AG08395 (cell line): Measurements from ENCODE around the gene PPP1R3G.

Experiments
- DNase-seq: peaks from one replicate; pipeline ENCODE4 v3.0.0; 2012; ENCODE audit warnings: mixed read lengths, low spot score

Gene PPP1R3G

DNA sequence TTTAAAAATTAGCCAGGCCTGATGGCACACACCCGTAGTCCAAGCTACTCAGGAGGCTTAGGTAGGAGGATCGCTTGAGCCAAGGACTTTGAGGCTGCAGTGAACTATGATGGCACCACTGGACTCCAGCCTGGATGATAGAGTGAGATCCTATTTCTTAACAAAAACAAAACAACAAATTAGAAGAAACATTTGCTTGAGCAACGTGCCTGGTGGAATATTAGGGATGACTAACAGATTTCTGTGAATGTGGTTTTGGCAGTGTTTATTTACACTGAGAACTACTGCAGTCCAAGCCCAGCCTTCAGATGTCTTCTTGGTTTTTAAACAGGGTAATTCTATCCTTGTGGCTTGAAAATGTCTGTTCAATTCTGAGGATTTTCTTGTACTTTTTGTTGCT is 9.2 kb downstream of the PPP1R3G start:
- DNase-seq: peak; percentile 93

DNA sequence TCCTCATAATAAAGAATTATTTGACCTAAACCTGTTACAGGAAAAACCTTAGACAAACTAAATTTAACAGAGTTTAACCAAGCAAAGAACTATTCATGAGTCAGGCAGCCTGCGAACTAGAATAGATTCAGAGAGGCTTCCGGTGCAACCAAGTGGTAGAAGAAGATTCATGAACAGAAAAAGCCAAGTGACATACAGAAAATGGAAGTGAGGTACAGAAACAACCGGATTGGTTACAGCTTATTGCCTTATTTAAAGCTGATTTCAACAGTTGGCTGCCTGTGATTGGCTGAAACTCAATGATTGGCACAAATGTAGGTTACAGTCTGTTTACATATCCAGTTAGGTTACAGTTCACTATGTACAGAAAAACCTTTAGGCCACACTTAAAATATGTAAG is 10.1 kb downstream of the PPP1R3G start:
- DNase-seq: no peak

- no peak for DNase-seq
These were observed 11.3 kb downstream of the PPP1R3G start for GRCh38 chr6:5096482-5096881.

DNA sequence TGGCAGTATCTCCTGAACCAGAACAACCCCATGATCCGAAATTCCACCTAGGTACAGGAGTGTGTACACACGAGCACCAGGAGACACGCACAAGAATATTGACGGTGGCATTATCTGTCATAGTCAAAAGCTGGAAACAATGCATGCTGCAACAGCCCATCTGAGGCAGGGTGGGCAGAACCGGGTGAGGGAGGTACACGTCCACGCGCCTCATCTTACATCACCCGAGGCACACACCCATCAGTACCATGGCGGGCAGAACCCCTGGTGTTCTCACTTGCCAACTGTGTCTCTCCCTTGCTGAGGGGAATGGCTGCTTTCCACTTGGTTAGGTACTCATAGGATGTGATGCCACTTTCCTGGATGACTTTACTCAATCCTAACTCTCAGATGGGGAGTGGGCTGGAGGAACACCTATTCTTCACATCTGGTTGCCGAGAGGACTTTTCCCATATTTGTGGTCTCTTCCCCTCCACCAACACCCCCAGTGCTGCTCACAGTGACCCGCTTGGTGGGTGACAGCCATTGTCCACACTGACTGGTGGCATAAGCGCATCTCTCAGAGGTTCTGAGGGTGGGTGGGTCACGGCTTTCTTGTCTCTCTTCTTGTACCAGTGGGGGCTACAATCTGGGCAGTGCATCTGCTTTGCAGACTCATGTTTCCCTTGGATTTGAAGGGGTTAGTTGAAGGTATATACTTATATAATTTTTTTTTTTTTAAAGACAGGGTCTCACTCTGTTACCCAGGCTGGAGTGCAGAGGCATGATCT is 13.5 kb downstream of the PPP1R3G start:
- no peak for DNase-seq

DNA sequence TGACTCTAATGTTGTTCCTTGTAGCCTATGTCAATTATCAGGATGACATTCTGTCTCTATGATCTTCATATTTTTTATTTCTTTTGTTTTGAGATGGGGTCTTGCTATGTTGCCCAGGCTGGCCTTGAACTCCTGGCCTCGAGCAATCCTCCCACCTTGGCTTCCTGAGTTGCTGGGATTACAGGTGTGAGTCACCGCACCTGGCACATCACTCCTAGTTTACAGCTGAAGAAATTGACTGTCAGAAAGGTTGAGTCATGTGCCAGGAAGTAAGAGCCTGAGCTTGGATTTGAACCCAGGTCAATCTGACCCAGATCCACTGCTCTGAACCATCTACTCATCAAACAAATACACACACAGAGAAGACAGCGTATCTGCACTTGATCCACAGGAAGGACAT is 14.4 kb downstream of the PPP1R3G start:
- DNase-seq: no peak

DNA sequence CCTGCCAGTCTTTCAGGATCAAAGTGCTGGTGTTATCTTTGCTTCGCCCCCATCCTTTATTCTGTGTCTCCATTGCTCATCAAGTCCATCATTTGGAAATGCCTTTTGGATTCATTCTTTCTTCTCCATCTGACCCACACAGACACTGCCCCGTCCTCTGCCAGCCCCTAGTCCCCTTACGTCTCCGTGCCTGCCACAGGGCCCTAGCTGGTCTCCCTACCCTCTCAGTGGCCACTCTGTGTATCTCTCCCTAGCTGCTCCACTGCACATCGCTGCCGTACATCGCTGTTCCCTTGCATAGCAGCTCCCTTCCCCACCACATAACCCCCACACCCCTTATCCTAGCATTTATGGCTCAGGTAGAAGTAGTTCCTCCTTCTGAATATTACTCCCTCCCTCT is 15.7 kb downstream of the PPP1R3G start:
- DNase-seq: no peak

- DNase-seq: no peak
These were observed 17.3 kb downstream of the PPP1R3G start for GRCh38 chr6:5102267-5102970.

- DNase-seq: peak; percentile 31
These were observed 18.1 kb downstream of the PPP1R3G start for GRCh38 chr6:5103250-5103649.

- DNase-seq: no peak
These were observed 19.5 kb downstream of the PPP1R3G start for GRCh38 chr6:5104667-5105066.

GRCh38 chr6:5105146-5105545 is 20.0 kb downstream of the PPP1R3G start:
- no peak for DNase-seq

DNA sequence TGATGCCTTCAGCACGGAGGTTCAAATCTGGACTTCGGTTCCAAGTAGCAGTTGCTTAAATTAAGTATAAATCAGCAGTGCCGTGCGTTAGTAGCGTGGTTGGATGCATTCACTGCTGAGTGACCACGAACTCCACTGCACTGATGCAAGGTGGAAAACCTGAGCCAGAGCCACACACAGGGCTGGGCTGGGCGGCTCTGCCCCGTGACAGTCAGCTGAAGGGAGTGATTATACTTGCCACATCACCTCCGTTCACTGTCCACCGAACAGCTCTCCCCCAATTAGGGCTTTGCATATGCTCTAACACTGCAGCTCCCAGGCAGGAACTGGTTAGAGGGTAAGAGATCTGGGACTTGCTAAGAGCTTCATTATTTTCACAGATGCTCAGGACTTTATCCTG is 22.2 kb downstream of the PPP1R3G start:
- no peak for DNase-seq

GRCh38 chr6:5108068-5108467 is 22.9 kb downstream of the PPP1R3G start:
- DNase-seq: no peak

DNA sequence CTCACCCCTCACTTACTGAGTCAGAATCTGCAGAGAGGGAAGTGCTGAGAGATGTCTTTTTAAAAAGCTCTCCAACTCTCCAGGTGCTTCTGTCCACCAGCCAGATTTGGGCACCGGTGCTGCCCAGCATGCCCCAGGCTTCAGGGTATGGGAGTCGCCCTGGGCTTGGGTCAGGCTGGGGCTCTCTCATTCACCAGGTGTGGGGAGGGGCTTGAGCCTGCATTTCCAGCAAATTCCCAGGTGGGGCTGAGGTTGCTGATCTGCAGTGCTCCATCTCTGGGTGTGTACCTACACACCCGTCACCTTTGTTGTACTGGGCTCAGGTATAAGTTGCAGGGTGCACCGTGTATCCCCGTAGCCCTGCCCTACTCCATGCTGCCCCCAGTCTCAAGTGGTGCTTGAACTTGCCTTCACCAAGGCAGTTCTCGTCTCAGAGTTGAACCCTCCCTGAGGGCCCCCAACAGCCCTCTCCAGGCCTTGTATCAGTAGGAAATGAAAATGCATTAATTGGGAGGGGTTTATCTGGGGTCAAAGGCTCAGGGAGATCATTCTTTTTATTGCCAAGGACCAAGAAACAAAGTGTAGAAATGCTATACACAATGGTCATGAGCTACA is 23.5 kb downstream of the PPP1R3G start:
- DNase-seq: no peak

DNA sequence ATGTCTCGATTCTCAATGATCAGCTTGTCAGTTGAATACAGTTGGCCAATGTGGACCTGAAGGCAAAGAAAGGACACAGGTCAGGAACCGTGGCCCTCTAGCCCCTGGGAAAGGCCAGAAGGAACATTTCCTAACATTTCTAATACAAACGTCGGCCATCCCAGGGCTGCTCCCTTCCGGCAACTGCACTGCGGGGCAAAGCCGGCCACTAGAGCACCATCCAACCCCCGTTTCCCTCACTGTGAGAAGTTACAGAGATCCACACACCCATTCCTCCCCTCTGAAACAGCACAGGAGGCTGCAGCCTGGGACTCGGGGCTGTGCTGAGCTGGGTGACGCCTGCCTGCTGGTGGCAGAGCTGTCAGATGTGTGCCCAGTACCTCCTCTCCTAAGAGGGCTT is 24.3 kb downstream of the PPP1R3G start:
- no peak for DNase-seq

DNA sequence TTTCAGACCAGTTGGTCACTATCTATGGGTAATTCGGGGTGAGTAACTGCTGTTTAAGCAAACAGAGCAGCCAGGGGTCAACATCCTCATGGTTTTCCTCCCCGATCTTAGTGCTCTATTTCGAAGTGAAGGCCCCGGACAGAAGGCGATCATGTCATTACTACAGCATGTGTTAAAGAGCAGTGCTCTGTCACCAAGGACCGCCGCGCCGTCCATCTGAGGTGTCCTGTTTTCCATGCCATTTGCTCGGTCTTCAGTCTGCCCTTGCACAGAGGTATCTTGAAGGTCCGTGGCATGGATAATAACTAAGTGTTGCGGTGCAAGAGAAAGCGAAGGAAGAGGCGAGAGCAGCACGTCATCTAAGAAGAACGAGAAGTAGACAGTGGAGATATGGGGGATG is 25.1 kb downstream of the PPP1R3G start:
- DNase-seq: no peak

DNA sequence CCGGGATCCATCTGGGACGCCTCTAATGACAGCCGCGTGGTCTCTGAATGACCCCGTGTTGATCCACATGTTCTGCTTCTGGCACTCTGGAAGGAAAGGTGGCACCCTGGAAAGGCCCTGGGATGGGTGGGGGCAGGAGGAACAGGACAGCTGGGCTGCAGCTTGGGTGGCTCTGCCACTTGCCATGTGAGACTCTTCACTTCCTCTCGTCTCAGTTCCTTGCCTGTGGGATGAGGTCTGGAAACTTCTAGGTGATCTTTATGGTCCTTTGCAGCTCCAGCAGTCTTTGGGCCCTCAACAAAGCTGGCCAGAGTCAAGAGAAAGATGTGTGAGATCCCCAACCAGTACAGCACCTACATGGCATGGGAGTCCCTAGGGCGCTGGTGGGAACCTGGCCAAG is 26.5 kb downstream of the PPP1R3G start:
- no peak for DNase-seq

DNA sequence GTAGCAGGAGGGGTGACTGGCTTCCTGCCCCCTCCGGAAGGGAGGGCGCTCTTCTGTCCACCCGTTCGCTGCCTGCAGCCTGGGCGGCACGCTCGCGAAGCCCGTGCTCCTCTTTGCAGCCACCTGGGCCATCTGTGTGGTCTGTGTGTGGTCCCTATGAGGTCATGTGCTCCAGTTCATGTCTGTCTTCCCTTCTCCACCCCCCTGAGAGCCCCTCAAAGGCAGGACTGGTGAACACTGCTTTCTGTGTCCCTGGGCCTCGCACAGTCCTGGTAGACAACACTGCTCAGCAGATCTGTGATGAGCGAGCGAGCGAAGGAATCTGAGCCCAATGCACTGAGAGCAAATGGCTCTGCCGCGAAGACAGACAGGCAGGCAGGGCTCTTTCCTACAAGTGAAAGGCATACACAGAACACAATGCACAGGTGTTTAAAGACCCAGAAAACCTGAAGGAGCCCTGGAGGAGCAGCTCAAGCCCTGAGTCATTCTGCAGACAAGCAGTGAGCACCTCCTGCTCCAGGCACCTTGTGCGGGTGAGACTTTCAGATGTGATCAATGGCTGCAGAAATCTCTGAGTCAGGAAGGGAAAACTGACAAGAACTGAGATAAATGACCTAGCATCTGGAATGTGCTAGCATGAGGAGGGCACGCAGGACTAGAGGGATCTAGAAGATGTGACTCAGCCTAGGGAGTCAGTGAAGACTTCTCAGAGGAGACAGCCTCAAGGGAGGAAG is 27.1 kb downstream of the PPP1R3G start:
- peak; percentile 75 for DNase-seq

DNA sequence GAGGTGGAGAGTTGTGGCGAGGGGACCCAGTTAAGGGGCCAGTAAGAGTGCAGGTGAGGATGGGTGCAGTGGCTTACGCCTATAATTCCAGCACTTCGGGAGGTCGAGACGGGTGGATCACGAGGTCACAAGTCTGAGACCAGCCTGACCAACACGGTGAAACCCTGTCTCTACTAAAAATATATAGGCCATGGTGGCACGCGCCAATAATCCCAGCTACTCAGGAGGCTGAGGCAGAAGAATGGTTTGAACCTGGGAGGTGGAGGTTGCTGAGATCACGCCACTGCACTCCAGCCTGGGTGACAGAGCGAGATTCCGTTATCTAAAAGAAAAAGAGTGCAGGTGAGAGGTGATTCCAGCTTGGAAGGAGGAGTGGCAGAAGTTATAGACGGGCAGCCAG is 28.0 kb downstream of the PPP1R3G start:
- no peak for DNase-seq

- peak; percentile 62 for DNase-seq
These were observed 30.0 kb downstream of the PPP1R3G start for GRCh38 chr6:5115168-5115567.

DNA sequence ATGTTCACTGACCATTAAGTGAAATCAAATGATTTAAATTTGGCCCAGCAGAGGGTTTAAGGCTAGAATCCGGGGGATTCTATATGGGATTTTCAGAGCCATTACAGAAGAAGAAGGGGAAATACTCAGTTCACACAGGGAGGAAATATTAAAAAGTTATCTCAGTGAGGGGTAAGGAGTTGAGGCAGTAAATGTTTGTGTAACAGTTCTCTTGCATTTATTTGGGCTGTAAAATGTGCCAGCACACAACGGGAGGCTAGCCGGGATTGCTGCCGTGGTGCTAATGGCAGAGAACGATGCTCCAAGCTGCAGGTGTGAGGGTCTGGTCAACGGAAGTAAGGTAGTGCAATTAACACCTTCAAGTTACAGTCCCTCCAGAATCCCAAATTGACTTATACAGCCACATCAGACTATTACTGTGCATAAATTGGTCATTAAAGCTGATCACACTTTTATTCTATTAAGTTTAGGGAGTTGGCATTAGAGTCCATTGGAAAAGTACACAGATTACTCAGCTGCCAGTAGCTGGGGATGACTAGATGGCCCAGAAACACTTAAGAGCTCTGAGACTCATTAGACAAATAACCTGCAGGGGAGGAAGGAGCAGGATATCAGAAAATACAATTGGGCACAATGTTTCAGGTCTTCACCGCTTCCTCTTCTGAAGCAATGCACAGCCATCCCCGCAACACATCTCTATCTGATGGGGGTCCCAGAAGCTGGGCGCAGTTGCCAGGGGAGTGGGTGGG is 31.3 kb downstream of the PPP1R3G start:
- no peak for DNase-seq

DNA sequence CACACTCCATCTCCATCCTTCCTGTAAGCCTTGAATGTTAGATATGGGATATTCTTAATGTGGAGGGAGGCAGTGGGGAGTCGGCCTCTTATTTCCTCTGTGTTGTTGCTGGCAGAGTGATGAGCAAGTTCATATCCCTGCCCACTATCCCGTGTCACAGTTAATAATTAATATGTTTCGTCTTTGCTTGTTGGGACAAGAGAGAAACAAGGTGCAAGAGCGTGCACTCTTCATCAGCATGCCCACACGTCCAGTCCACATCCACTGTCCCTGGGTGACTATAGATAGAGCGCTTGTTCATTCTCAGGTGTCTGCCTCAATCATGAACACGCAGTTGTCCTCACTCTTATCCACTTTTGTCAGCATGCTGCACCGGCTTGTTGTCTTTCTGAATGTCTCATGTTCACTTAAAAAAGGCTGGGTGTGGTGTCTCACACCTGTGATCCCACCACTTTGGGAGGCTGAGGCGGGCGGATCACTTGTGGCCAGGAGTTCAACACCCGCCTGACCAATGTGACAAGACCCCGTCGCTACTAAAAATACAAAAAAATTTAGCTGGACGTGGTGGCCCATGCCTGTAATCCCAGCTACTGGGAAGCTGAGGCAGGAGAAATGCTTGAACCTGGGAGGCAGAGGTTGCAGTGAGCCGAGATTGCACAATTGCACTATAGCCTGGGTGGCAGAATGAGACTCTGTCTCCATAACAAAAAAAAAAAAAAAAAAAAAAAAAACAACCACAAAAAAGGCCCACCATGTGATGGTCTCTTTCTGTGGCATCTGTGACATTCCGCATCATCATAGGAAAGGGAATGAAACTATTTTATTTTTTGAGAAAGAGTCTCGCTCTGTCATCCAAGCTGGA is 34.2 kb downstream of the PPP1R3G start:
- no peak for DNase-seq
